Suprapubic skin (tissue), 4 donors: ENCODE results near the gene GALNT8.

Experiments used
- EP300 ChIP-seq: sonication (generic); formaldehyde crosslinking; IDR thresholded peaks from one replicate; pipeline ENCODE4 v1.6.1; 2017; ENCODE audit warnings: antibody characterized with exemption
- POLR2AphosphoS5 ChIP-seq, 3 donors: sonication (generic); formaldehyde crosslinking; IDR thresholded peaks; one replicate each; pipeline ENCODE4 v1.6.1; 2017; ENCODE audit warnings: antibody characterized with exemption in 3 of 3
- TF ChIP-seq, protein P1 (sequence below), 2 donors: fragments of 200-600 bp in 1 of 2; fragments of 450-650 bp in 1 of 2; sonication (generic) in 1 of 2; IDR thresholded peaks; one replicate each; pipeline ENCODE4 v1.5.1; 2016 to 2019; ENCODE audit warnings: antibody characterized with exemption in 2 of 2, mild to moderate bottlenecking in 1 of 2, moderate library complexity in 1 of 2

DNA sequence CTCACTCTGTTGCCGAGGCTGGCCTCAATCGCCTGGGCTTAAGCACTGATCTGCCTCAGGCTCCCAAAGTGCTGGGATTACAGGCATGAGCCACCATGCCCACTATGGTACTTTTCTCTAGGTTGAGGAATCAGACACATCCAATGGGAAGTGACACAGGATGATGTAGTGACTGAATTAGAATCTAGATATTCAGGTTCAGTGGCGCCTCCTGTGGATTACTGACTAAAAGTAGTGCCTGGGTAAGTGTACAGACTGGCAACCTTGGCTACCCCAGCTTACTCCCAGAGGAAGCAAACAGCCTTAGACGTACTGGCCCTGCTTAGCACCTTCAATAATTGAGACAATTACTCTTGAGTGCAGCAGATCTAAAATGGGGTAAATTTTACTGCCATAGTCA is 22.8 kb downstream of the GALNT8 start:
- TF ChIP-seq, protein P1, sequence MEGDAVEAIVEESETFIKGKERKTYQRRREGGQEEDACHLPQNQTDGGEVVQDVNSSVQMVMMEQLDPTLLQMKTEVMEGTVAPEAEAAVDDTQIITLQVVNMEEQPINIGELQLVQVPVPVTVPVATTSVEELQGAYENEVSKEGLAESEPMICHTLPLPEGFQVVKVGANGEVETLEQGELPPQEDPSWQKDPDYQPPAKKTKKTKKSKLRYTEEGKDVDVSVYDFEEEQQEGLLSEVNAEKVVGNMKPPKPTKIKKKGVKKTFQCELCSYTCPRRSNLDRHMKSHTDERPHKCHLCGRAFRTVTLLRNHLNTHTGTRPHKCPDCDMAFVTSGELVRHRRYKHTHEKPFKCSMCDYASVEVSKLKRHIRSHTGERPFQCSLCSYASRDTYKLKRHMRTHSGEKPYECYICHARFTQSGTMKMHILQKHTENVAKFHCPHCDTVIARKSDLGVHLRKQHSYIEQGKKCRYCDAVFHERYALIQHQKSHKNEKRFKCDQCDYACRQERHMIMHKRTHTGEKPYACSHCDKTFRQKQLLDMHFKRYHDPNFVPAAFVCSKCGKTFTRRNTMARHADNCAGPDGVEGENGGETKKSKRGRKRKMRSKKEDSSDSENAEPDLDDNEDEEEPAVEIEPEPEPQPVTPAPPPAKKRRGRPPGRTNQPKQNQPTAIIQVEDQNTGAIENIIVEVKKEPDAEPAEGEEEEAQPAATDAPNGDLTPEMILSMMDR (IDR thresholded peaks at IDR 0.05) = no peak
- TF ChIP-seq POLR2AphosphoS5 (IDR thresholded peaks at IDR 0.05) = no peak
- no peak for TF ChIP-seq EP300
